ENCODE measurements around the gene KCNK7.

KCNK7 gene

DNA sequence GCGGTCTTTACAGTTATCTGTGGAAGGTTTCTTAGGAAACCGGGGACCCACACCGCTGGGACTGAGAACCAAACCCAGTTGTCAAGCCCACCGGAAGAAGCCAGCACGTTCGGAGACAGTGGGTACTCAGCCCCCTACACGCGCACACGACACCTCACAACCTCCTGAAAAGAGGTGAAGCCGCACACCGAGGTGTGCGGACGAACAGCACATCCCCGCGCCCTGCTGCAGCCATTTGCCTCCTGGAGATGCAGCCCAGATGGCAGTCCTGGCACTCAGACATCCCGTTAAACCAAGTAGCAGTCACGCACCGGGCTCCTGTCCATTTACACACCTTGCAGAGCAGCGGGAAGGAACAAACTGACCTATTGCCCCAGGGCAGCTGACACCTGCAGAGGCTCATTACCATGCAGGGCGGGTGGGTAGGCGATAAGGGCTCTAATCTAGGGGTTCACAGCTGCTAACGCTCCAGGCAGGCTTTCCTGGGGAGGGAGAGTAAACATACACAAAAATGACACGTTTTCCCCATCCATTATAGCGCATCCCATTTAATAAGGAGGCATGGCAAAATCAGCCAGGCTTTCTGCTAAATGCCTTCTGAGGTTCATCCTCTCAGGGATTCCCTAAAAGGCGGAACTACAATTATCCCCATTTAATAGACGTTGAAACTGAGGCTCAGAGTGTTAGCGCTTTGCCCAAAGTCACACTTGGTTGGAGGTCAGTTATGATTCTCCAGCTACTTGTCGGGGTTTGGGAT, 20.6 kb downstream of the KCNK7 start:
- in situ Hi-C loops (cut with MboI; ENCODE audit: low sequenced_read_pairs, unreplicated experiment), result no loop called here
- DNase-seq (ENCODE audit: low spot score), result no peak
- TF ChIP-seq, protein P1, sequence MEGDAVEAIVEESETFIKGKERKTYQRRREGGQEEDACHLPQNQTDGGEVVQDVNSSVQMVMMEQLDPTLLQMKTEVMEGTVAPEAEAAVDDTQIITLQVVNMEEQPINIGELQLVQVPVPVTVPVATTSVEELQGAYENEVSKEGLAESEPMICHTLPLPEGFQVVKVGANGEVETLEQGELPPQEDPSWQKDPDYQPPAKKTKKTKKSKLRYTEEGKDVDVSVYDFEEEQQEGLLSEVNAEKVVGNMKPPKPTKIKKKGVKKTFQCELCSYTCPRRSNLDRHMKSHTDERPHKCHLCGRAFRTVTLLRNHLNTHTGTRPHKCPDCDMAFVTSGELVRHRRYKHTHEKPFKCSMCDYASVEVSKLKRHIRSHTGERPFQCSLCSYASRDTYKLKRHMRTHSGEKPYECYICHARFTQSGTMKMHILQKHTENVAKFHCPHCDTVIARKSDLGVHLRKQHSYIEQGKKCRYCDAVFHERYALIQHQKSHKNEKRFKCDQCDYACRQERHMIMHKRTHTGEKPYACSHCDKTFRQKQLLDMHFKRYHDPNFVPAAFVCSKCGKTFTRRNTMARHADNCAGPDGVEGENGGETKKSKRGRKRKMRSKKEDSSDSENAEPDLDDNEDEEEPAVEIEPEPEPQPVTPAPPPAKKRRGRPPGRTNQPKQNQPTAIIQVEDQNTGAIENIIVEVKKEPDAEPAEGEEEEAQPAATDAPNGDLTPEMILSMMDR (IDR thresholded peaks at IDR 0.05; ENCODE audit: borderline replicate concordance, control extremely low read depth, extremely low read depth, insufficient read depth, missing control alignments), result no peak

GRCh38 chr11:65574109-65574810, 21.3 kb downstream of the KCNK7 start:
- in situ Hi-C loops (cut with MboI; ENCODE audit: low sequenced_read_pairs, unreplicated experiment), result no loop called here
- TF ChIP-seq, protein P1 (IDR thresholded peaks at IDR 0.05; ENCODE audit: borderline replicate concordance, control extremely low read depth, extremely low read depth, insufficient read depth, missing control alignments), result peak; percentile 82
- peak; percentile 95 for DNase-seq (ENCODE audit: low spot score)

- no peak for DNase-seq (ENCODE audit: low spot score)
- in situ Hi-C loops (cut with MboI; ENCODE audit: low sequenced_read_pairs, unreplicated experiment), result no loop called here
- TF ChIP-seq, protein P1 (IDR thresholded peaks at IDR 0.05; ENCODE audit: borderline replicate concordance, control extremely low read depth, extremely low read depth, insufficient read depth, missing control alignments), result no peak
These were observed 22.1 kb downstream of the KCNK7 start for GRCh38 chr11:65573391-65574079.

- TF ChIP-seq, protein P1 (IDR thresholded peaks at IDR 0.05; ENCODE audit: borderline replicate concordance, control extremely low read depth, extremely low read depth, insufficient read depth, missing control alignments), result no peak
- peak; percentile 83 for DNase-seq (ENCODE audit: low spot score)
These were observed 23.1 kb downstream of the KCNK7 start, which contains the start of gene FAM89B for GRCh38 chr11:65572356-65573051. FAM89B (plus strand) TSS chr11:65572538; CDS start chr11:65572670, 132 bp downstream.

DNA sequence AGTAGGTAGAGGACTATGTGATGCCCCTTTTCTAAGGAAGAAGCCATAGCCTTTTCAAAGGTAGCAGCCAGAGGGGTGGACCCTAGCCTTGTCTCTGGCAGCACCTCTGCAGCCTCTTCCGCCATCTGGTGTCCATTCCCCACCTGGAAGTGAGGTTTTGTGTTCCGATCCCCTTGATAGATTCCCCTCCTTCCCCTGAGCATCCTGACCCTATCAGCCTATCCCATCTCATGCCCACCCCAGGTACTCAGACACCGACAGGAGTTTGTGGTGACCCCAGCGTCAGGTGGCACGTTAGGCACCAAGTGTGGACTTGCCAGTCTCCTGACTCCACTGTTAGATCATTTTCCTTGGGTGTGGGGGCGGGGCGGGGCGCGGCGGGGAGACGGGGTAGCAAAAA, 23.7 kb downstream of the KCNK7 start:
- no peak for DNase-seq (ENCODE audit: low spot score)
- in situ Hi-C loops (cut with MboI; ENCODE audit: low sequenced_read_pairs, unreplicated experiment), result no loop called here
- TF ChIP-seq, protein P1 (IDR thresholded peaks at IDR 0.05; ENCODE audit: borderline replicate concordance, control extremely low read depth, extremely low read depth, insufficient read depth, missing control alignments), result peak; percentile 20

More at GRCh38 chr11:65572356-65573051, 23.1 kb downstream of the KCNK7 start, which contains the start of gene FAM89B:
- in situ Hi-C loops (cut with MboI; ENCODE audit: low sequenced_read_pairs, unreplicated experiment), result no loop called here

GRCh38 chr11:65571420-65571819, 24.2 kb downstream of the KCNK7 start:
- no peak for DNase-seq (ENCODE audit: low spot score)
- TF ChIP-seq, protein P1 (IDR thresholded peaks at IDR 0.05; ENCODE audit: borderline replicate concordance, control extremely low read depth, extremely low read depth, insufficient read depth, missing control alignments), result no peak
- in situ Hi-C loops (cut with MboI; ENCODE audit: low sequenced_read_pairs, unreplicated experiment), result no loop called here
